ENCODE measurements around the gene PPP1R3D. TPM values are rescaled to one million over a fixed set of nuclear protein-coding genes. Genes with fewer than 3 reads are reported as not detected.

PPP1R3D gene
- total and polyA plus RNA-seq, 9 of the 15 experiments (the other 6 are each of a cell fraction or from before 2014, with no cell fraction given): 0.35 to 3.3 (median 1.8) TPM

GRCh38 chr20:59932616-59933295 lies 7.3 kb downstream of the PPP1R3D start (continued):
- TF ChIP-seq, protein P1, sequence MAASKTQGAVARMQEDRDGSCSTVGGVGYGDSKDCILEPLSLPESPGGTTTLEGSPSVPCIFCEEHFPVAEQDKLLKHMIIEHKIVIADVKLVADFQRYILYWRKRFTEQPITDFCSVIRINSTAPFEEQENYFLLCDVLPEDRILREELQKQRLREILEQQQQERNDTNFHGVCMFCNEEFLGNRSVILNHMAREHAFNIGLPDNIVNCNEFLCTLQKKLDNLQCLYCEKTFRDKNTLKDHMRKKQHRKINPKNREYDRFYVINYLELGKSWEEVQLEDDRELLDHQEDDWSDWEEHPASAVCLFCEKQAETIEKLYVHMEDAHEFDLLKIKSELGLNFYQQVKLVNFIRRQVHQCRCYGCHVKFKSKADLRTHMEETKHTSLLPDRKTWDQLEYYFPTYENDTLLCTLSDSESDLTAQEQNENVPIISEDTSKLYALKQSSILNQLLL (CRISPR knock-in tag; IDR thresholded peaks at IDR 0.05; ENCODE audit: borderline replicate concordance): no peak
- TF ChIP-seq DDX20 (tag; IDR thresholded peaks at IDR 0.05; ENCODE audit: low read depth) (no peak), FUS (optimal IDR thresholded peaks at IDR 0.05; ENCODE audit: low read depth, low read length) (no peak)

DNA sequence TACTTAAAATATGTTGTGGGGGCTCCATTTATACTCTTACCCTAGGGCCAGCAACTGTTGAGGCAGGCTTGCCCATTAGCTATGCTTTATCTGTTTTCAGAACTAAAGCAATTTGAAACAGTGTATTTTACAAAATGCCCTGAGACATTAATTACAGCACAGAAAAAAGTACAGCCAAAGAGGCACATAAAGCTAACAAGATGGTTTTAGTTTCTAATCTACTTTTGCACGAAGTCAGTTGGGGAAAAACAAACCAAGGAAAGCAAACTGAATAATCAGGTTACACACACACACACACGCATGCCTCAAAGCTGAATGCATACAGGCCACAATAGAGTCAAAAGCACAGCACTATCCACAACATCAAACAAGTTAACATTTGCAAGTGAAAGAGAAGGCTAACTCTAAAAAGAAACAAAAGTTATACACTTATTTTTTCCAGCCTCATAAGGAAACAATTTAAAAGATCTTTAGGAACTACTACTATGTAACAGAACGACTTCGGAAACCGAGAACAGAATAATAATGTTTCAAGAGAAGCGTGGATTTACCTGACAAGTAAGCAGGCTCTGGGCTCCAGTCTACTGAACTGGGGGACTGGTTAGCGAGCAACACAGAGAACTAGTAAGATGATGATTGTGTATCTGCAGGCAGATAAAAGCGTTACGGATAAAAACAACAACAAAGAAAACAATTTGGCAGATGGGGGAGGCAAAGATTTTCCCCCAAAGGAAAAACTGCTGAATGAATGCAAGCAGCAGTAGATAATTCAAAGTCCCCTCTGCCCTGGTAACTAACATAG lies 8.4 kb downstream of the PPP1R3D start:
- TF ChIP-seq ETS1 (conservative IDR thresholded peaks at IDR 0.05; ENCODE audit: control insufficient read depth, low read depth, low read length) (no peak), SNIP1 (IDR thresholded peaks at IDR 0.05; ENCODE audit: low read depth) (no peak), HDAC8 (tag; IDR thresholded peaks at IDR 0.05) (no peak), GABPA (tag; conservative IDR thresholded peaks at IDR 0.05; ENCODE audit: low read depth) (no peak), RFX5 (IDR thresholded peaks at IDR 0.05; ENCODE audit: low read depth, low read length) (no peak)
- TF ChIP-seq, protein P2, sequence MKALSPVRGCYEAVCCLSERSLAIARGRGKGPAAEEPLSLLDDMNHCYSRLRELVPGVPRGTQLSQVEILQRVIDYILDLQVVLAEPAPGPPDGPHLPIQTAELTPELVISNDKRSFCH (CRISPR knock-in tag; IDR thresholded peaks at IDR 0.05): no peak
- TF ChIP-seq, protein P2 (tag; IDR thresholded peaks at IDR 0.05): no peak
- TF ChIP-seq, protein P3, sequence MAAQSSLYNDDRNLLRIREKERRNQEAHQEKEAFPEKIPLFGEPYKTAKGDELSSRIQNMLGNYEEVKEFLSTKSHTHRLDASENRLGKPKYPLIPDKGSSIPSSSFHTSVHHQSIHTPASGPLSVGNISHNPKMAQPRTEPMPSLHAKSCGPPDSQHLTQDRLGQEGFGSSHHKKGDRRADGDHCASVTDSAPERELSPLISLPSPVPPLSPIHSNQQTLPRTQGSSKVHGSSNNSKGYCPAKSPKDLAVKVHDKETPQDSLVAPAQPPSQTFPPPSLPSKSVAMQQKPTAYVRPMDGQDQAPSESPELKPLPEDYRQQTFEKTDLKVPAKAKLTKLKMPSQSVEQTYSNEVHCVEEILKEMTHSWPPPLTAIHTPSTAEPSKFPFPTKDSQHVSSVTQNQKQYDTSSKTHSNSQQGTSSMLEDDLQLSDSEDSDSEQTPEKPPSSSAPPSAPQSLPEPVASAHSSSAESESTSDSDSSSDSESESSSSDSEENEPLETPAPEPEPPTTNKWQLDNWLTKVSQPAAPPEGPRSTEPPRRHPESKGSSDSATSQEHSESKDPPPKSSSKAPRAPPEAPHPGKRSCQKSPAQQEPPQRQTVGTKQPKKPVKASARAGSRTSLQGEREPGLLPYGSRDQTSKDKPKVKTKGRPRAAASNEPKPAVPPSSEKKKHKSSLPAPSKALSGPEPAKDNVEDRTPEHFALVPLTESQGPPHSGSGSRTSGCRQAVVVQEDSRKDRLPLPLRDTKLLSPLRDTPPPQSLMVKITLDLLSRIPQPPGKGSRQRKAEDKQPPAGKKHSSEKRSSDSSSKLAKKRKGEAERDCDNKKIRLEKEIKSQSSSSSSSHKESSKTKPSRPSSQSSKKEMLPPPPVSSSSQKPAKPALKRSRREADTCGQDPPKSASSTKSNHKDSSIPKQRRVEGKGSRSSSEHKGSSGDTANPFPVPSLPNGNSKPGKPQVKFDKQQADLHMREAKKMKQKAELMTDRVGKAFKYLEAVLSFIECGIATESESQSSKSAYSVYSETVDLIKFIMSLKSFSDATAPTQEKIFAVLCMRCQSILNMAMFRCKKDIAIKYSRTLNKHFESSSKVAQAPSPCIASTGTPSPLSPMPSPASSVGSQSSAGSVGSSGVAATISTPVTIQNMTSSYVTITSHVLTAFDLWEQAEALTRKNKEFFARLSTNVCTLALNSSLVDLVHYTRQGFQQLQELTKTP (IDR thresholded peaks at IDR 0.05; ENCODE audit: low read depth in 1 of 2, partially characterized antibody in 2 of 2): no peak

More for the DNA sequence above, 8.4 kb downstream of the PPP1R3D start:
- in situ Hi-C loops (cut with MboI): no loop called here
- WGBS (ENCODE audit: insufficient coverage, low coverage, missing lambda C conversion rate): 27% methylated on average over 9 of the region's 9 CpGs
- H2AFZ ChIP-seq (ENCODE audit: low read depth, low read length): no peak overlapping the region
- no peak overlapping the region for H3K4me2 ChIP-seq (ENCODE audit: insufficient read depth, low read length)
- ChIA-PET POLR2A (no interaction called here), CTCF (ENCODE audit: low intra/inter-chr PET ratio) (no interaction called here)
- H3K27ac ChIP-seq (ENCODE audit: extremely low read depth, low read depth, low read length): no peak overlapping the region
- intact Hi-C loops (cut with micrococcal nuclease): no loop called here
- no peaks in the 10 kb centered on the region for H3K79me2 ChIP-seq (ENCODE audit: control insufficient read depth, insufficient read depth, low read length)
- peak; percentile 19 for FAIRE-seq
- H3K9ac ChIP-seq (ENCODE audit: insufficient read depth in 1 of 2, low read depth in 2 of 2, low read length in 2 of 2): no peak overlapping the region
- no peaks in the 10 kb centered on the region for H3K36me3 ChIP-seq (ENCODE audit: control insufficient read depth, insufficient read depth, low read length)
- no peaks in the 10 kb centered on the region for H4K20me1 ChIP-seq (replicated peaks; ENCODE audit: control insufficient read depth, insufficient read depth, low read length)
- H3K9me1 ChIP-seq (ENCODE audit: control insufficient read depth, insufficient read depth, low read length): no peaks in the 10 kb centered on the region
- BruUV-seq (replicated peaks): no TSS peak
- H3K4me3 ChIP-seq: no peak overlapping the region
- ATAC-seq: no peak
- H3K9me3 ChIP-seq (replicated peaks; ENCODE audit: control insufficient read depth, insufficient read depth, low read depth, low read length): no peaks in the 10 kb centered on the region
- peaks cover 0 to 19% of the 10 kb centered on the region in 2 experiments; a peak in 2 of 5 replicates for H3K4me1 ChIP-seq (replicated peaks in 1 of 2; ENCODE audit: control insufficient read depth in 2 of 2, insufficient read depth in 2 of 2, low read length in 2 of 2)
- no peaks in the 10 kb centered on the region for H3K27me3 ChIP-seq (ENCODE audit: control insufficient read depth in 2 of 2, insufficient read depth in 2 of 2, low read length in 2 of 2)
- no peak for DNase-seq (ENCODE audit: extremely low read depth in 1 of 4, low spot score in 3 of 4)
